DOHH2 (cell line): ENCODE measurements around the gene ARPC4.

ENCODE experiments used
- EZH2phosphoT487 ChIP-seq: fragments of 200-600 bp; sonication (generic); IDR thresholded peaks from 2 replicates; pipeline ENCODE4 v1.6.1; 2017; ENCODE audit warnings: borderline replicate concordance, mild to moderate bottlenecking, antibody characterized with exemption, low read length, moderate library complexity, mixed read lengths
- TF ChIP-seq, protein P1 (sequence below): fragments of 200-600 bp; sonication (generic); IDR thresholded peaks from one replicate; pipeline ENCODE4 v1.5.1; 2014; ENCODE audit warnings: antibody characterized with exemption, mild to moderate bottlenecking, low read depth, low read length; ENCODE audit not compliant: poor library complexity, severe bottlenecking

DNA sequence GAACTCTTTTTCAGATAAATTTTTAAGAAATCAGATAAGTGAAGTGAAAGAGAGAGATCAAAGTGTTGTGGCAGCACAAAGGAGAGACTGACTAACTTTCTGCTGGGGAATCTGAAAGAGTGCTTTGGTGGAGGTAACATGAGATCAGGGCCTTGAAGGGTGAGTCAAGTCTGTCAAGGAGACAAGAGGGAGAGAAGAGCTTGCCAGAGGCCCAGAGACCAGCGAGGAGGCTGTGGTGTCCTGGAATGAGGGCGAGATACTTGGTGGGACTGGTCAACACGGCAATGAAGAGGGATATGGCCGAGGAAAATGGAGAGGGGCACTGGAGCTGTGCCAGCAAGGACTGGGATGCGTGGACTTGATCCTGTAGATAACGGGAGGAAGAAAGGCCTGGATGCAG, 5.2 kb upstream of the ARPC4 start:
- TF ChIP-seq, protein P1, sequence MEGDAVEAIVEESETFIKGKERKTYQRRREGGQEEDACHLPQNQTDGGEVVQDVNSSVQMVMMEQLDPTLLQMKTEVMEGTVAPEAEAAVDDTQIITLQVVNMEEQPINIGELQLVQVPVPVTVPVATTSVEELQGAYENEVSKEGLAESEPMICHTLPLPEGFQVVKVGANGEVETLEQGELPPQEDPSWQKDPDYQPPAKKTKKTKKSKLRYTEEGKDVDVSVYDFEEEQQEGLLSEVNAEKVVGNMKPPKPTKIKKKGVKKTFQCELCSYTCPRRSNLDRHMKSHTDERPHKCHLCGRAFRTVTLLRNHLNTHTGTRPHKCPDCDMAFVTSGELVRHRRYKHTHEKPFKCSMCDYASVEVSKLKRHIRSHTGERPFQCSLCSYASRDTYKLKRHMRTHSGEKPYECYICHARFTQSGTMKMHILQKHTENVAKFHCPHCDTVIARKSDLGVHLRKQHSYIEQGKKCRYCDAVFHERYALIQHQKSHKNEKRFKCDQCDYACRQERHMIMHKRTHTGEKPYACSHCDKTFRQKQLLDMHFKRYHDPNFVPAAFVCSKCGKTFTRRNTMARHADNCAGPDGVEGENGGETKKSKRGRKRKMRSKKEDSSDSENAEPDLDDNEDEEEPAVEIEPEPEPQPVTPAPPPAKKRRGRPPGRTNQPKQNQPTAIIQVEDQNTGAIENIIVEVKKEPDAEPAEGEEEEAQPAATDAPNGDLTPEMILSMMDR: no peak
- TF ChIP-seq EZH2phosphoT487: no peak
